Cardiac fibroblast (primary cell): Measurements from ENCODE around the gene FRAT2.

Experiments used
- DNase-seq, 2 donors: peaks; one replicate each; pipeline versions ENCODE4 v3.0.0 to v3.0.0-alpha.2; 2010; ENCODE audit warnings: low read depth in 2 of 2
- H3K4me3 ChIP-seq, 2 donors: replicated peaks in 1 of 2; 1 replicate in 1 of 2; 2 replicates in 1 of 2; pipeline ENCODE4 v1.5.1; 2011; ENCODE audit warnings: low read depth in 2 of 2, low read length in 2 of 2, mild to moderate bottlenecking in 2 of 2, moderate library complexity in 1 of 2
- CTCF ChIP-seq: IDR thresholded peaks from one replicate; pipeline ENCODE4 v1.5.1; 2011; ENCODE audit warnings: low read depth, mild to moderate bottlenecking, low read length, inconsistent platforms

FRAT2 gene

GRCh38 chr10:97365761-97366351 is 31.3 kb upstream of the FRAT2 start:
- TF ChIP-seq CTCF: no peak
- DNase-seq: no peak
- no peak overlapping the region for H3K4me3 ChIP-seq

GRCh38 chr10:97363071-97363470 is 28.5 kb upstream of the FRAT2 start:
- H3K4me3 ChIP-seq: no peak overlapping the region
- no peak for TF ChIP-seq CTCF
- no peak for DNase-seq

- no peak overlapping the region for H3K4me3 ChIP-seq
- DNase-seq: no peak
- no peak for TF ChIP-seq CTCF
Observed at GRCh38 chr10:97362310-97363033, 27.9 kb upstream of the FRAT2 start.

- DNase-seq: peak in 1 of 2 donors; percentile 13
- no peak for TF ChIP-seq CTCF
- no peak overlapping the region for H3K4me3 ChIP-seq
Observed at GRCh38 chr10:97361537-97361901, 27.0 kb upstream of the FRAT2 start.

GRCh38 chr10:97360705-97361536 is 26.4 kb upstream of the FRAT2 start:
- no peak for TF ChIP-seq CTCF
- DNase-seq: no peak
- no peak overlapping the region for H3K4me3 ChIP-seq

GRCh38 chr10:97358781-97359180 is 24.3 kb upstream of the FRAT2 start:
- no peak overlapping the region for H3K4me3 ChIP-seq
- no peak for DNase-seq
- TF ChIP-seq CTCF: no peak
